ENCODE results near the gene CNDP1.

Gene CNDP1

GRCh38 chr18:74495581-74496507 is 38.5 kb upstream of the CNDP1 start, which contains the start of gene CNDP2 (continued):
- TF ChIP-seq ELK4 (IDR thresholded peaks at IDR 0.05; ENCODE audit: borderline replicate concordance, low read depth, low read length) (no peak; the same call in 1 of the 2 replicates), ZBTB7A (tag by site-specific recombination; IDR thresholded peaks at IDR 0.05; ENCODE audit: low read depth) (peak; percentile 41; the same call in 1 of the 2 replicates), ZNF701 (tag by site-specific recombination; IDR thresholded peaks at IDR 0.05) (no peak), ZSCAN18 (tag by site-specific recombination; IDR thresholded peaks at IDR 0.05) (no peak), MEIS1 (CRISPR knock-in tag; IDR thresholded peaks at IDR 0.05; ENCODE audit: borderline replicate concordance) (no peak), AEBP2 (tag by site-specific recombination; IDR thresholded peaks at IDR 0.05; ENCODE audit: borderline replicate concordance) (no peak), ZBTB26 (tag by site-specific recombination; optimal IDR thresholded peaks at IDR 0.05) (no peak), PRDM2 (tag by site-specific recombination; IDR thresholded peaks at IDR 0.05; ENCODE audit: borderline replicate concordance) (no peak), RBAK (tag by site-specific recombination; IDR thresholded peaks at IDR 0.05) (no peak), ZNF2 (tag by site-specific recombination; IDR thresholded peaks at IDR 0.05) (0 out of 2 replicates have a peak, but pooled peaks have one; percentile 17), ZNF521 (tag by site-specific recombination; IDR thresholded peaks at IDR 0.05) (no peak), ZNF24 (tag by site-specific recombination; IDR thresholded peaks at IDR 0.05) (no peak), ZFHX2 (tag by site-specific recombination; conservative IDR thresholded peaks at IDR 0.05) (peak; percentile 99), IKZF3 (tag by site-specific recombination; IDR thresholded peaks at IDR 0.05) (peak; percentile 67), HOXD13 (CRISPR knock-in tag; IDR thresholded peaks at IDR 0.05; ENCODE audit: borderline replicate concordance) (no peak), ZFP41 (tag by site-specific recombination; IDR thresholded peaks at IDR 0.05; ENCODE audit: borderline replicate concordance) (no peak), ZNF544 (tag by site-specific recombination; IDR thresholded peaks at IDR 0.05) (no peak), ZNF580 (tag by site-specific recombination; IDR thresholded peaks at IDR 0.05) (no peak; the same call in 1 of the 2 replicates), SCRT1 (tag by site-specific recombination; IDR thresholded peaks at IDR 0.05; ENCODE audit: borderline replicate concordance) (no peak), ZNF555 (tag by site-specific recombination; conservative IDR thresholded peaks at IDR 0.05) (no peak), ZNF596 (tag by site-specific recombination; IDR thresholded peaks at IDR 0.05) (no peak), ZNF561 (tag by site-specific recombination; IDR thresholded peaks at IDR 0.05; ENCODE audit: borderline replicate concordance) (no peak), ZBTB48 (tag by site-specific recombination; IDR thresholded peaks at IDR 0.05) (peak; percentile 30; the same call in 1 of the 2 replicates), ZBTB8A (tag by site-specific recombination; IDR thresholded peaks at IDR 0.05) (no peak; the same call in 1 of the 2 replicates)

Measured in HEK293 (cell line).